GM13977 (cell line): ENCODE data around the gene PKP4.

Experiments used
- DNase-seq: peaks from one replicate; pipeline ENCODE4 v3.0.0; 2012; ENCODE audit warnings: low spot score
- CTCF ChIP-seq: IDR thresholded peaks from 2 replicates; pipeline ENCODE4 v1.5.1; 2012; ENCODE audit warnings: mild to moderate bottlenecking, control low read depth; ENCODE audit not compliant: insufficient read depth; ENCODE audit errors: extremely low read depth, missing control alignments
- in situ Hi-C: fragments of 300-500 bp; cut with MboI; formaldehyde crosslinking; loops from one replicate; pipeline ENCODE4 v1.12.0; 2022; ENCODE audit warnings: low sequenced_read_pairs, low pct_unique_long_range_greater_than_20kb, mixed read lengths, inconsistent platforms; ENCODE audit not compliant: unreplicated experiment

The PKP4 gene

GRCh38 chr2:158501301-158501700 lies 44.5 kb downstream of the PKP4 start:
- no peak for TF ChIP-seq CTCF
- DNase-seq: no peak
- in situ Hi-C loops: no loop called here

- in situ Hi-C loops: no loop called here
- DNase-seq: no peak
- TF ChIP-seq CTCF: no peak
Measured at GRCh38 chr2:158502974-158503373, 46.2 kb downstream of the PKP4 start.

GRCh38 chr2:158504088-158504487 lies 47.3 kb downstream of the PKP4 start:
- in situ Hi-C loops: no loop called here
- no peak for DNase-seq

GRCh38 chr2:158505448-158505934 lies 48.7 kb downstream of the PKP4 start:
- DNase-seq: no peak
- in situ Hi-C loops: no loop called here
- TF ChIP-seq CTCF: no peak

More at GRCh38 chr2:158504088-158504487, 47.3 kb downstream of the PKP4 start:
- TF ChIP-seq CTCF: no peak

- TF ChIP-seq CTCF: no peak
- in situ Hi-C loops: no loop called here
- no peak for DNase-seq
Measured at GRCh38 chr2:158507141-158507540, 50.4 kb downstream of the PKP4 start.

GRCh38 chr2:158507679-158508078 lies 50.9 kb downstream of the PKP4 start:
- TF ChIP-seq CTCF: no peak
- in situ Hi-C loops: no loop called here
- DNase-seq: no peak
